GM21447 (cell line): ENCODE measurements around the gene ADH6.
"Not testable (repeated sequence)": the region's sequence is repeated elsewhere in the genome, so short reads cannot be mapped to it uniquely, and the experiment has no call there.

Experiments
- ATAC-seq: cut with Tn5 transposase; IDR thresholded peaks from one replicate; pipeline ENCODE4 v1.9.1; 2021; ENCODE audit not compliant: unreplicated experiment

Gene ADH6

DNA sequence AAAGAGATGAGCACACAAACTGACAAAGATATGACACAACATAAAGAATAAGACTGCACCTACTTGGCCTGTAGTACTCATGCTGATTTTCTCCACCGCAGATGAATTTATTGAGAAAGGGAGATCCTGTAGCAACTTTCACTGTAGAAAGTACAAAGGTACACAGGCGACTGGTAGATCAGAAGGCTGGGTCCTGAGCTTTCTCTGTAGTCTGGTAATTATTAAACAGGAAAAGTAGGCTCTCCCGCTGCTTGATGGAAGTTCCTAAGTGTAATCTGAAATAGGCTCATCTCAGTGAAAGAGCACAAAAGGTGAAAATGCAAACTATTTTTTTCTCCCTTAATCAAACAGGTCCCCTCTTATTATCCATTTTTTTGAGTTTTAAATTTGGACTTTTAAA, at the start of gene ADH6:
TSS of gene ADH6 (minus strand) at position 175 of the 400 bp plus-strand sequence. CDS start at position 81, 94 bp downstream.
- ATAC-seq = no peak

GRCh38 chr4:99264927-99265326, 45.9 kb upstream of the ADH6 start:
- no peak for ATAC-seq

- no peak for ATAC-seq
These were observed 33.7 kb upstream of the ADH6 start for GRCh38 chr4:99252746-99253145.

DNA sequence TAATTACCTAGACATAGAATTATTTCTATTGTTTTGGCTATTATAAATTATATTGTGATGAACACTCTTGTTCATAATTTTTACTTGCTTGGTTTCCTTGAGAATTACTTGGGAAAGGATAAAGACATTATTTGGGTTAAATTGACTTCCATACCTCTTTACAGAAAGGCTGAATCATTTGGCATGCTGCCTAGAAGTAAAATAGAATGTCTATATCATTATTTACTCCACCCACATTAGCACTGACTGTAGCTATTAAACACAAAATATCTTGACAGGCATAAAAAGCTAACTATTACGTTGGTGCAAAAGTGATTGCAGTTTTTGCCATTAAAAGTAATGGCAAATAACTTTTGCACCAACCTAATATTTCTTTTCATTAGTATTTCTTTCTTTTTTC, 29.7 kb upstream of the ADH6 start:
- ATAC-seq = no peak

DNA sequence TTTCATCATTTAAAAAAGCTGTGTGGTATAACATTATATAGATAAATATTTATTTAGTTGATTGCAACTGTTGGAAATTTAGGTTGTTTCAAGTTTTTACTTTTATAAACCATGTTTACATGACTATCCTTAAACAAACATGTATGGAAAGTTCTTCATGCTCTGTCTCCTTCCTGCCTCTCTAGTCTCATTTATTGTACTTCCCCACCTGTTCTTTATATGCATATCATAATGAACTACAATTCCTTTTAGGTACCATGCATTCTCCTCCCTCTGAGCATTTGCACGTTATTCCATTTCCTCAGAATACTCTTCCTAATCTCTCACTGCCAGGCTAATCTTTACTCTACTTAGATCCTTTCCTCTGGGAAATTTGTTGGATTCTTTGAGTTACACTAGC, 16.9 kb upstream of the ADH6 start:
- ATAC-seq = no peak

GRCh38 chr4:99234331-99235010, 15.4 kb upstream of the ADH6 start:
- no peak for ATAC-seq

DNA sequence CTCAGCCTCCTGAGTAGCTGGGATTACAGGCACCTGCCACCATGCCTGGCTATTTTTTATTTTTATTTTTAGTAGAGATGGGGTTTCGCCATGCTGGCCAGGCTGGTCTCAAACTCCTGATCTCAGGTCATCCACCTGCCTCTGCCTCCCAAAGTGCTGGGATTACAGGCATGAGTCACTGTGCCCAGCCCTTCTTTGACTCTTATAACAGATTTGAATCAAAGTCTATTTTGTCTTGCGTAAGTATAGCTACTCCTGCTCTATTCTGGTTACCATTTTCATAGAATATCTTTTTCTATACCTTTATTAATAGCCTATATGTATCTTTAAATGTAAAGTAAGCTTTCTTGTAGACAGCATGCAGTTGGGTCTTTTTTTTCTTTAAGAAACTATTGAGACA, 14.4 kb upstream of the ADH6 start:
- ATAC-seq = not testable (repeated sequence)

GRCh38 chr4:99228706-99229105, 9.7 kb upstream of the ADH6 start:
- not testable (repeated sequence) for ATAC-seq

GRCh38 chr4:99227646-99228045, 8.6 kb upstream of the ADH6 start:
- not testable (repeated sequence) for ATAC-seq

- ATAC-seq = no peak
These were observed 2.9 kb upstream of the ADH6 start for GRCh38 chr4:99221980-99222379.

DNA sequence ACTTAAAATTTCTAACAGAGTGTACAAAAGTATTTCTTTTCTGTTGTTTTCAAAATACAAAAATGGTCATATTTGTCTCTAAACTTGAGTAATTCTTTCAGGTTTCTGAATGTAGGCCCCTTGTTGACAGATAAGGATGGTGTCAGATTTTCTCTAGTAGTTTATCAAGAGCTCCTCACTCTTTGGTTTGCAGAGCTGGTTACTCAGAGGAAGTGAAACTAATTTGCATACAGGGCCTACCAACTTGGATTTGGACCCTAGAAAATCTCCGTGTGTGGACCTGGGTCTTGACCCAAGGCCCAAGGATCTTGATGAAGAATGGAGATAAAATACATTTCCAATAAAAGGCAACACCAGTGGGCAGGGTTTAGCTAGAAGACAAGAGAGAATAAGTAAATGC, 433 bp upstream of the ADH6 start:
- ATAC-seq = no peak

- ATAC-seq = no peak
These were observed 3.5 kb downstream of the ADH6 start for GRCh38 chr4:99215521-99215920.

- no peak for ATAC-seq
These were observed 8.3 kb downstream of the ADH6 start for GRCh38 chr4:99210789-99211188.

DNA sequence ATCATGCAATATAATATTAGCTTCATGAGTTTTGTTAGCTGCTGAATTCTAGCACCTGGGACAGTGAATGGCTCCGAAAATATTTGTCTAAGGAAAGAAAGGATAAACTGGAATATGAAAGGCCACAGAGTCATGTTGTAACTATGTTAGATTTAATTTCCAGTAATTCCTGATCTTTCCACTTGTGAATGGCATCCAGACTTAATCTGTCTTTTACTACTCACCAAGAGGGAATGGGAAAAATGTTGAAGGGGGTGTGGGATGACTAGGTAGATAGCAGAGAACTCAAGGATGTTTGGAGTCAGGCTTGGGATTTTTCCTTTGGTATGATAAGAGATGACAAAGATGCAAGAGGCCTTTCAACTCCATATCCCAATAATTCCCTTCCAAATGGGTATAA, 9.4 kb downstream of the ADH6 start:
- ATAC-seq = no peak

- no peak for ATAC-seq
These were observed 10.3 kb downstream of the ADH6 start for GRCh38 chr4:99208719-99209075.

GRCh38 chr4:99207911-99208718, 10.9 kb downstream of the ADH6 start:
- ATAC-seq = no peak

DNA sequence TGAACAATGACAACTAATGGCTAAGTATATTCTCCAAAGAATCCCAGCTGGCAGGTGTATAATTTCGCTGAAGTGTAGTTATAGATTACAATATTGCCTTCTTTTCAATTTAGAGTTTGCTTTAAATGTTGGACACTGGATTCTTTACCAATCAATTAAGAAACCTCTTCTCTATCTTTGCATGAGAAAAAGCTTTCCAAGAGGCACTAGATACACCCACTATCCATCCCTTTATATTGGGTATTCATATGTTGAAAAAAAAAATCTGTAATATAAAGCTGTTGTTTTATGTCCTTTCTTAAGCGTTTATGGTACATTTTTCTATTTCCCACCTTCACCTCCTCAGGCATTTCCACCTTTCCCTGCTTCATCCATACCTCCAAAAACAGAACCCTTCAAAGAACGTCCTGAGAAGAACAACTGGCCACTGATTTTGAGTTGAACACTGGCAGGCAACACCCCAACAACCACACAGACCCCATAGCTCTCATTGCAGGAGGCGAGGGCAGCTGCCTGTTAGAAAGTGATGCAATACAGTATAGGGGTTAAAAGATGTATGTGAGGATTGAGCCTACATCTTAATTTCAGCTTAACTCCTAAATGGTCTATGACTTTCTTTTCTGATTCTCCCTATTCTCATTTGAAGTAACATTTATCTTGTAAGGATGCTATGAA, 11.8 kb downstream of the ADH6 start:
- ATAC-seq = no peak

DNA sequence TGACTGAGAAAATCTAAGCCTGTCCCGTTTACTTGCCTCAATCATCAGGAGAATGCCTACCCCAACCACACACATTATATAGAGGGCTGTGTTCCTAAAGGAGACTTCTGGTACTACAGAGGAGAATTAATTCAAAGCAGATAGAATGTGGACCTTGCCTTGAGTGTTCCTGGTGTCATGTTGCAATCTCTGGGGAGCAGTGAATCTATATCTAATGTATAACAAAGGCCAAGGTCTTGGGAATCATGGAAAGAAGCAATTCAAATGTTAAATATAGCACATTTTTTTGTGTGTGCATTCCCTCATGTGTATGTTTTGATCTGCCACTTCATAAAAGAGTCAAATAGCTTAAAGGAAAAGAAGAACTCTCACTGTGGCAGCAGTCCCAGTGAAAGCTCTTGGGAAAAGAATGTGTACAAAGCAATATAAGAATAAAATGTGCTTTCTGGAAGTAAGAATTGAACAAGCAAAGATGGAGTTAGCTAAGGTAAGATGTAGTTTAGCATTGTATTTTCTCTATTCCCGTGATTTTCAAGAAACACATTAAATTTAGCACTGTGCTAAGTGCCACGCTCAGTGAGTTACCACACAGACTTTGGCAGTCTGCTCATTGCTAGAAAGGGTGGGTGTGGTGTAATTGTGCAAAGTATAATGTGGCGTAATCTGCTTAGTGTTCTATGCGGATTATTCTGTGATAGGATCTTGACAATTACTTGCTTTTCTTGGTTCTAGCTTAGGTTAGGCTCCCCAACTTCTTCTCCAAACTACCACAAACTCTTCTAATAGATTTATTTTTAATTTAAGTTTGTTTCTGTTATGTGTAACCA, 13.7 kb downstream of the ADH6 start:
- no peak for ATAC-seq

- ATAC-seq = no peak
These were observed 16.5 kb downstream of the ADH6 start for GRCh38 chr4:99202536-99202935.

GRCh38 chr4:99202094-99202493, 17.0 kb downstream of the ADH6 start:
- ATAC-seq = no peak

GRCh38 chr4:99201690-99202089, 17.4 kb downstream of the ADH6 start:
- ATAC-seq = no peak
